ENCODE results near the gene USP24. TPM values are rescaled to one million over a fixed set of nuclear protein-coding genes. Genes with fewer than 3 reads are reported as not detected.

USP24 gene, protein sequence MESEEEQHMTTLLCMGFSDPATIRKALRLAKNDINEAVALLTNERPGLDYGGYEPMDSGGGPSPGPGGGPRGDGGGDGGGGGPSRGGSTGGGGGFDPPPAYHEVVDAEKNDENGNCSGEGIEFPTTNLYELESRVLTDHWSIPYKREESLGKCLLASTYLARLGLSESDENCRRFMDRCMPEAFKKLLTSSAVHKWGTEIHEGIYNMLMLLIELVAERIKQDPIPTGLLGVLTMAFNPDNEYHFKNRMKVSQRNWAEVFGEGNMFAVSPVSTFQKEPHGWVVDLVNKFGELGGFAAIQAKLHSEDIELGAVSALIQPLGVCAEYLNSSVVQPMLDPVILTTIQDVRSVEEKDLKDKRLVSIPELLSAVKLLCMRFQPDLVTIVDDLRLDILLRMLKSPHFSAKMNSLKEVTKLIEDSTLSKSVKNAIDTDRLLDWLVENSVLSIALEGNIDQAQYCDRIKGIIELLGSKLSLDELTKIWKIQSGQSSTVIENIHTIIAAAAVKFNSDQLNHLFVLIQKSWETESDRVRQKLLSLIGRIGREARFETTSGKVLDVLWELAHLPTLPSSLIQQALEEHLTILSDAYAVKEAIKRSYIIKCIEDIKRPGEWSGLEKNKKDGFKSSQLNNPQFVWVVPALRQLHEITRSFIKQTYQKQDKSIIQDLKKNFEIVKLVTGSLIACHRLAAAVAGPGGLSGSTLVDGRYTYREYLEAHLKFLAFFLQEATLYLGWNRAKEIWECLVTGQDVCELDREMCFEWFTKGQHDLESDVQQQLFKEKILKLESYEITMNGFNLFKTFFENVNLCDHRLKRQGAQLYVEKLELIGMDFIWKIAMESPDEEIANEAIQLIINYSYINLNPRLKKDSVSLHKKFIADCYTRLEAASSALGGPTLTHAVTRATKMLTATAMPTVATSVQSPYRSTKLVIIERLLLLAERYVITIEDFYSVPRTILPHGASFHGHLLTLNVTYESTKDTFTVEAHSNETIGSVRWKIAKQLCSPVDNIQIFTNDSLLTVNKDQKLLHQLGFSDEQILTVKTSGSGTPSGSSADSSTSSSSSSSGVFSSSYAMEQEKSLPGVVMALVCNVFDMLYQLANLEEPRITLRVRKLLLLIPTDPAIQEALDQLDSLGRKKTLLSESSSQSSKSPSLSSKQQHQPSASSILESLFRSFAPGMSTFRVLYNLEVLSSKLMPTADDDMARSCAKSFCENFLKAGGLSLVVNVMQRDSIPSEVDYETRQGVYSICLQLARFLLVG (N-terminal part only)
- polyA plus RNA-seq (ENCODE audit: insufficient read length in 4 of 4) = 10 to 100 TPM; 36.7 to 61.4 (median 45.2) TPM

DNA sequence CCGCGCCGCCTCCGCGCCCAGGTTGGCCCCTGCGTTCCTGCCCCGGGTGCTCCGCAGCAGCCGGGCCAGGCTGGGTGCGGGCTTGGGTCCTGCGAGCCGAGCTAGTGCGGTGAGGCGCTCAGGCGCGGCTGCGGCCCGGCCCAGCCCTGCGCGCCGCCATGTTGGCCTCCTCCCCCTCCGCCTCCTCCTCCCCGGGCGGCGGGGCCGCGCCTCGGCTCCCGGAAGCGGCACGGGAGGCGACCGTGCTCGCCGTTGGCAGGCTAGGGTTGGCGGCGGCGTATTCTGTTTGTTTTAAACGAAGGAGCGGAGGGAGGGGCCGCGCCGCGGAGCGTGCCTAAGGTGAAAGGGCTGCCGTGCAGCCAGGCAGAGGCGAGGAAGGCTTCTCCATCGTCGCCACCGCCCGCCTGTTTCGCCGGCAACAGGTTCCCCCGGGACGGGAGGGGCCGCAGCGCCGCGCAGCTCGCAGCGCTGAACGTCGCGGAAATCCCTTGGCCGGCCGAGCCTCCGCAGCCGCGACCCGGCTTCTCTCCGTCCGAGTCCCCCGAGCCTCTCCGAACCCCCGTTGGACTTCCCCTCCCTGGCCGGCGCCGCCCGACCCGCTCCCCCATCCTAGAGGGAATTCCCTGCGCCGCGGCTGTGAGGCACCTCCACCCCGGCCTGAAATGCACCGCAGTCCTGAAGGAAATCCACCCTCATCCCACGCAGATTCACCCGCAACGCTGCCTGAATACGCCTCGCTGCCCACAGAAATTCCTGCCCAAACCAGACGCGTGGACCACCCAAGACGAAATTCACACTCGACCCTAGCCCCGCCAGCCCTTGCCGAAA is at the start of gene USP24:
TSS of gene USP24 (minus strand) at position 171 of the 828 bp plus-strand sequence. CDS start 251 bp downstream, outside the sequence.
- DNase-seq (ENCODE audit: low read depth in 4 of 4, low spot score in 2 of 4) = peak; percentile 61 to 65 (median 62)

DNA sequence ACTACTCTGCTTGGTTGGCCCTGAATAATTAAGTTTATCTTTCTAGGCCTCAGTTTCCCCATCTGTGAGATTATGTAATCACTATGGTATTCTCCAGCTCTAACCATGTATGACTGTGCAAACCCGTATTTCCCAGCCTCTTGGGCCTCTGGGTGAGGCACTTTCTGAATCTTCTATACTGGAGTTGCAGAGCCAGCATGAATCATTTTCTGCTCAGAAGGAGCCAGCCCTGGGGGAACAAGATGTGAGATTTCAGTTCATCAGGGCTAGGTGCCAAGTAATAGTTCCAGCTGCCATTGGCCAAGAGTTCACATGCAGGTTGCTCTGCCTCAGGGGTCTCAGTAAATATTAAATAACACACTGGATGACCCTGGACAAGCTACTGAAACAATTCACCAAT is 47.7 kb upstream of the USP24 start:
- DNase-seq (ENCODE audit: low read depth in 4 of 4, low spot score in 2 of 4) = no peak

DNA sequence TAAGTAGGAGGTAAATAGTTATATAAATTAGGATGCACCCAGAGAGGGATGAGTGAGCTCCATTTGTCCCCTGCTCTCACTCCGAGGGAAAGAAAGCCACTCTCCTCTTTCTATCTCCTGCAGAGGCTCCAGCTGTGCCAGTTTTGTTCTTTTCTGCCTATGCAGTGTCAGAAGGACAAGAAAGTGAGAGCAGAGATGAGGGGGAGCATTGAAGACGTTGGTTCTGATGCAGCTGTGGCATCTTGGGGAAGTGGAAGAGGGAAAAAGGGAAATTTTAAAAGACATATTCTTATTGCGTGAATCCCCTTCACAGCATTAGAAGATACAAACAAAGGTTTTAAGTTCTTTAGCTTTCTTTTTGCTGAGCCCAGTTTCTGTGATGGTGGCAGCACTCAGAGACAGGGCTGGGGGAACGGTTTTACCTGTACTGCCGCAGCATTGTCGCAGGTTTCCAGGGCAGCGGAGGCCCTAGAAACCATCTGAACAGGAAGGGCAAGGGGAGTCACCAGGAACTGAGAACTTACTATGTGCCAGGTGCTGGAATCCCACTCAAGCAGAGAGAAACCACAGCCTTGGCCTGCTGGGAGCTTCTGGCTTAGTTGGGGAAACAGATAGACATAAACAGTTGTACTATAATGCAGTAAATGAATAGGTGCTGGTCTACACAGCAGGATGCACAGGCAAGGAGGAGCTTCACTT is 44.9 kb upstream of the USP24 start:
- DNase-seq (ENCODE audit: low read depth in 4 of 4, low spot score in 2 of 4) = no peak

DNA sequence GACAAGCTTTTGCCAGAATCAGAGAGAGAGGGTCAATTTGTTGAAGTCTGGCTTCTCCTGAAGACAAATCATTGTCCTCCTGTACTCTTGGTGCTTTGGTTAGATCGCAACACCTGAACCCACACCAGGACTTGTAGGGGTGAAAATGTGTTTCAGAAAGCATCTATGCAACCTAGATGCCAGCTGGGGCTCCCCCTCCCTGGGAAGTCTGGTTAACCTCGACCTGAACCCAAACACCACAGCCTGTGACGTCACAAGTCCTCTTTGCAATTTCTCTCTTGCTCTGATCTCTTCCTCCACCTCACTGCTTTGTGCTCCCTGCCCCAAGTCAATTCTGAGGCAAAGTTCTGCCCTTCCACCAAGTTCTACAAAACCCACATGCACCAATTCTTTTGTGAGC is 42.8 kb upstream of the USP24 start:
- no peak for DNase-seq (ENCODE audit: low read depth in 4 of 4, low spot score in 2 of 4)

DNA sequence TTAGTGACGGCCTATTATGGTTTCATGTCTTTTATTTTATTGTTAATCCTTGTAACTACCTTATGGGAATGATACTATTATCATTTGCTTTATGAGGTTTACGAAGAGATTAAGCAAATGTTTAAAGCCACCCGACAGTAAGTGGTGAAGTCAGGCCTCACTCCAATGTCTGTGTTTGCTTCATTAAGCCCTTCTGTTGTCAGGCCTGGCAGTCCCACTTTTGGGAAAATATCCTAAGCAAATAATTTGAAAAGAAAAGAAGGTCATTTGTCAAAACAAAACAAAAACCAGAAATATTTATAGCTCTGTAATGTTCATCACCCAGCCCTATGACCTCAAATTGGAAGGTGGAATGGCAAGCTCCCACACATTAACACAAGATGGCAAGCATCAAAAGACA is 40.7 kb upstream of the USP24 start:
- no peak for DNase-seq (ENCODE audit: low read depth in 4 of 4, low spot score in 2 of 4)

DNA sequence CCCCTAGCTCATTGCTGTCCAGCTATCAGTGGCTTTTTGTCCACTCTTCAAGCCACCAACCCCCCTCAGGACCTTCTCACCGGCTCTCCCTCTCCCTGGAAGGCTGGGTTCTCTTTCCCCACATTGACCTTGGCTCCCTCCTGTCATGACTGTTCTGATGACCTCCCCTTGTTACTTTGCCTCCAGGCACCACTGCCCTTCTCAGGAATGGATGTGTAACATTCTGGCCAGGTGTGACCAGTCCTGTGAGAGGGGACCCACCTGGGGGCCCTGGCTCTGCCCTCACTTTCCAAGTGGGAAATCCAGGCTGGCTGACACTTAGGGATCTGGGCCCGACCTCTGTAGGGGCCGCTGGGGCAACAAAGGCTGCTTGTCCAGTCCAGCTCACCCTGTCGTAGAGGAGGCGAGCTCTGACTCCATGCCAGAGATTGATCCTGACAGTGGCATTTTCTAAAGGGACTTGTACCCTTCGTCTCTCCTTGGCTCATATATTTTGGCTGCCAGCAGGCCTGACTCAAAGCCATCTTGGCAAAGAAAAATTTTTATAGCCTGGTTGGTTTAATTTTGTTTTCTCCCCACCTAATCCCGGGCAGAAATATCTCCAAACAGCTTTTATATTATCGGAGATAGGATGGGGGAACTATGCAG is 37.9 kb upstream of the USP24 start:
- DNase-seq (ENCODE audit: low read depth in 4 of 4, low spot score in 2 of 4) = no peak

DNA sequence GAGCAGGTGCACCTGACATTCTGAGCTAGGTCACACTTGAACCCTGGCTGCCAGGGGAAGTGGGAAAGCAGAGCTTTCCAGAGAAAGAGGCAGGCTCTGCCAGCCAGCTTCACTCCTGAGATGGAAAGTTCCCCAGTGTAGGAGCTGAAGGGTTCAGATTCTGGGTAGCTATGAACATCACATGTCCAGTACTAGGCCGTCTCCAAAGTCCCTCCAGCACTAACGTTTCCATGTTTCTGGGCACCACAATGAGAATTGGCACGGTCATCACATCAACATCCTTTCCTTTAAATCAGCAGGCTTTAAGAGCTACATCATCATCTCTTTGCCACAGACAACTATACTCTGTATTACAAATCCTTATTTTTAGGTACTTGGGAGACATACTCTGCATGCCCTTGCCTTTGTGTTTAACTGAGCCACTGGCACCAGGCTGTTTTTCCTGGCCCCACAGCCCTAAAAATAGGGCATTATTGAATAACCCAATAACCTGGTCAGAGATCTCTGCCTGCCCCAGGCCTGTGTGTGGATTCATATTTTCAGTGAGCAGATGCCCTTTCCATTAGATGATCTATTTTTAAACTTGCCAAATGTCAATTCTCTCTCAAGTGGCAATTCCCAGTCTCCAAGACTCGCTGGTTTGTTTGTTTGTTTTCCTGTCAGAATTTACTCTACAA is 35.4 kb upstream of the USP24 start:
- DNase-seq (ENCODE audit: low read depth in 4 of 4, low spot score in 2 of 4) = no peak

DNA sequence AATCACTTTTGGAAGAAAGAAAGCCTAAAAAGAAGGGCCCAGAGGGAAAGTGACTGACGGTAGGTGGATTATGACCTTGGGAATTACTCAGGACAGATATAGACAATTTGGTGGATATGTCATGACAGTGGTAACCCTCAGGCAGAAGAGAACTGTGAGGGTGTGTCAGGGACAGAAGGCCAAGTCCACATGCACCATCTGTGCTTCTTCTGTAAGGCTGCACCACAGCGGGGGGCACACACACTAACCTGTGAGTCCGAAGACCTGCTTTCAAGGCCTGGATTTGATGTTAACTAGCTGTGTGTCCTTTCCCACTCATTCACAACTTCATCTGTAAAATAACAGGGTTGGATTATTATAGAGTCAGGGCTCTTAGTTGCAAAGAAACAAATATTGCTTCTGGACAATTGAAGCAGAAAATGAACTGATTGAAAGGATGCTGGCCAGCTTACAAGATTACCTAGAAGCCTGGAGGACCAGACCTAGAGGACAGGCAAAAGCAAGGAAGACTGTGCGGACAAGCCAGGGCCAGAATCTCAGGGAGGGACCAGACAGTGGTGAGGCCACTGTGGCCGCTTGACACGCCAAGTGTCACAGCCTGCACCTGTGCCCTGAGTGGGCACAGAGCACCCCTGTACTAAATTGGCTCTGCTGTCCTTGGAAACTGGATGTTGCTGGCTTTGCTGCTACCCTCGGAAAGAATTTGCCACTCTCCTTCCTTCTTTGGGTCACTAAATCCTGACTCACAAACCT is 34.7 kb upstream of the USP24 start:
- DNase-seq (ENCODE audit: low read depth in 4 of 4, low spot score in 2 of 4) = no peak

DNA sequence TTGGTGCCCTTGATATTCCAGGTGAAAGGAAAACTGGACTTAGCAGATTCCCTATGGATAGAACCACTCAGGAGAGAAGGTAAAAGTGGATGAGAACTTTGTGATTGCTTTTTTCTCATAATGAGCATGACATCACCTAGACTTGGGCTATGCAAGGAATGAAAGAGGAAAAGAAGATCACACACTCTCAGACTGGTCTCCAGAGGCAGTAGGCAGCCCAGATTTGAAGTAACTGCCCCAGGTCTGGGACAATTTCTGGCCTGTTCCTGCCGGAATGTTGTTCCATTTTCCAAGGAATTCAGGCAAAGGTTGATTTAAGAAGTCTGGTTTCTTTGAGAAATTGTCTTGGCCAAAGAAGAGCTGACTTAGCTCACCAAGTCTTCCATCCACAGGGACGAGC is 31.7 kb upstream of the USP24 start:
- no peak for DNase-seq (ENCODE audit: low read depth in 4 of 4, low spot score in 2 of 4)

DNA sequence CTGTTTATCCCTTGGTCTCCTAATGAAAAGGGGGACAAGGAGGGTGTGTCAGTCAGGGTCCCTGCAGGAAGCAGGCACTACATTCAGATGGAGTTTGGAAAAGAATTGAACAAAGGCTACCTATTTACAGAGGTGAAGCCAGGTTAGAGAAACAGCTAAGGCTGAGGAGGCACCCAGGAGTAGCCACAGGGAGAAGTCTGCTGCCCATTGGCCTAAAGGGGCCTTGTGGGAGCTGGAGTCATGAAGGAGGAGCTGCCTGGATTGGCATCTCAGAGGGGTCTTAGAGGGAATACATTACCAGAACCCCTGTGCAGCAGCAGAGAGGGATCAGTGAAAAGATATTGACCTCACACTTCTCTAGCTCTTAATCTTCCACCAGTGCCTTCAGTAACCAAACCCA is 31.2 kb upstream of the USP24 start:
- DNase-seq (ENCODE audit: low read depth in 4 of 4, low spot score in 2 of 4) = no peak

DNA sequence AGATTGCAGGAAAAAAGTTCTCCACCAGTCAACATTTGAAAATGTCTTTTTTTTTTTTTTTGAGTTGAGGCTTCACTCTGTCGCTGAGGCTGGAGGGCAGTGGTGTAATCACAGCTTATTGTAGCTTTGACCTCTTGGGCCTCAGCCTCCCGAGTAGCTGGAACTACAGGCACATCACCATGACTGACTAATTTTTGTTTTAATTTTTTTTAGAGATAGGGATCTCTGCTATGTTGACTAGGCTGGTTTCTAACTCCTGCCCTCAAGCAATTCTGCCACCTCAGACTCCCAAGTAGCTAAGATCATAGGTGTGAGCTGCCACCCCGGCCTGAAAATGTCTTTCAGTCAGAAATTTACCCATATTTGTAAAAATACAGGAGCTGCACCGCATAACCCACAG is 30.6 kb upstream of the USP24 start:
- no peak for DNase-seq (ENCODE audit: low read depth in 4 of 4, low spot score in 2 of 4)

DNA sequence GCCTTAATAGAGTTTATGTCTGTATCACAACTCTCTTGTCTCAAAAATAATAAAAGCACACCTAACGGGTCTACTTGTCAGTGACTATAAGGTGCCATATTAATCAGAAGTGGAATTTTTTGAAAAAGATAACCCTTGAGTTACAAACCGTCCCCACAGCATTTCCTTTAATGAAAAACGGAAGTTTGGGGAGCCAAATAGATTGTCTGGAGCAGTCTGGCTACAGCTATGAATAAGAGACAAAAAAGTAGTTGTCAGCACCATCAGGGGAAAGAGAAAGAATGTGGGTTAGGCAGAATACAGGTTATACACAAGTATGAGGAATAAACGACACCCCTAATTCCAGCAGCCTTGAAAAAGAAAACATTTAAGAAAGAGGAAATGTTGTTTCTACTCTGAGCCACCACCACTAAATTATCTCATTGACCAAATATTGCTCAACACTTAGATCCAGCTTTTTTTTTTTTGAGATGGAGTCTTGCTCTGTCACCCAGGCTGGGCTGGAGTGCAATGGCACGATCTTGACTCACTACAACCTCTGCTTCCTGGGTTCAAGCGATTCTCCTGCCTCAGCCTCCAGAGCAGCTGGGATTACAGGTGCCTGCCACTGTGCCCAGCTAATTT is 29.4 kb upstream of the USP24 start:
- no peak for DNase-seq (ENCODE audit: low read depth in 4 of 4, low spot score in 2 of 4)

DNA sequence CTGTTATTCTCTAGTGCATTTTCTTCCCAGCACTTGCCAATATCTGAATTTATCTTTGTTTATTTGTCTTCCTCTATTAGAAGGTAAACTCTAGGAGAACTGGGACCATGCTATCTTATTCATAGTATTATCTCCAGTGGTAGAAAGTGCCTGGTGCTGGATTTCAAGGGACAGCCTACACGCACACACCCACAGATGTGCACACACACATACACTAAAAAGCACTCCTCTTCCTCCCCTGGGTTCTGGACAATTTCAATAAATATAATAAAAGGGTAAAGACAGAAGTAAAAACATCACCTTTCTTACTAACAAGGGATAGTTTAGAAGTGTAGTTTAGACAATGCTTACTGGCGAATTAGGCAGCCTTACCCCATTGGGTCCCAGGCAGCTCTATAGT is 28.5 kb upstream of the USP24 start:
- DNase-seq (ENCODE audit: low read depth in 4 of 4, low spot score in 2 of 4) = no peak

DNA sequence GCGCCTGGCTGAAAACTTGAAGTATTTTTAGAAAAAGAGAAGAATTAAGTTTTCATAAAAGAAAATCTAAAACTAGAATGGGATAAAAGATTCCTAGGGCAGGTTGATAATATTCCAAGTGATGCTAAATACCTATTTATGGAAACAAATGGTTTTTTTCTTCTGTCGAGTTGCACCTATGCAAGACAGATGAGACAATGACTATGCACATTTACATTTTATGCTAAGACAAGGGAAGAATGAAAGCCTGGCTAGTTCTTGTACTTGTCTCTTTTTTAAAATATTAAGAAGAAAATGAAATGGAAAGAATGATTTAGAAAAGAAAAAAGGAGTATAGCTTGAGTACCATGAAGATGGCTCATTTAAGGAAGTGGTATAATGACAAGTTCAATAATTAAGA is 24.4 kb upstream of the USP24 start:
- DNase-seq (ENCODE audit: low read depth in 4 of 4, low spot score in 2 of 4) = no peak

DNA sequence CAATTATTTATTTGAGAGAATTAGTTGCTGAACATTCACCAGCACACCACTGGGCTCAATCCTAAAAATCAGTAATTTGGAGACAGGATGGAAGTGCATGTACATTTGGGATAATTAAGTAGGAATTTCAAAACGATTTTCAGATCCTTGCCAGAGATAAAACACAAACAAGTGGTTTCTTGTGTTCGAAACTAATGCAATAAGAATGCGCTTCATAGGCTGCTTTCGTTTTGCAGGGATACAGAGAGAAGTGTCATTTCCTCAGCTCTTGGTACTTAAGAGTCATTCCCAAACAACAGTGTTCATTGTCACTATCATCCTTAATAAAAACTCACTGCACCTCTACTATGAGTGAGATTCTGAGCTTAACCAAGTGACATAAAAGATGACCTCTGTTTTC is 20.6 kb upstream of the USP24 start:
- DNase-seq (ENCODE audit: low read depth in 4 of 4, low spot score in 2 of 4) = no peak

DNA sequence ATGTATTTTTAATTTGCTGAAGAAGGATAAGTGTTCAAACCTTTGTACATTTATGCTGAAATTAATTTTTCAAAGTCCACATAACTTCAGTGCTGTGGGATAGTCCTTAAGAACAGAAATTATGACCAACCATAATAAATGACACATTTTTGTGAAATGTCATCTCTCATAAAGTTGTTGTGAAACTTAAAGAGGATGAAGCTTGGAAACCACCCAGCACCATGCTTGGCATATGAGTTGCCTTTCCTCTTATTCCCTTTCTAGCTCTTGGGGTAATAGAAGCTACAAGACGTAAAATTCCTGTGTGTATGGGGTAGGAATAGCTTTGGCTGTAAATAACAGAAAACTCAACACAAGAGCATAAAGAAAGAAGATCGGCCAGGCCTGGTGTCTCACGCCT is 18.9 kb upstream of the USP24 start:
- no peak for DNase-seq (ENCODE audit: low read depth in 4 of 4, low spot score in 2 of 4)

DNA sequence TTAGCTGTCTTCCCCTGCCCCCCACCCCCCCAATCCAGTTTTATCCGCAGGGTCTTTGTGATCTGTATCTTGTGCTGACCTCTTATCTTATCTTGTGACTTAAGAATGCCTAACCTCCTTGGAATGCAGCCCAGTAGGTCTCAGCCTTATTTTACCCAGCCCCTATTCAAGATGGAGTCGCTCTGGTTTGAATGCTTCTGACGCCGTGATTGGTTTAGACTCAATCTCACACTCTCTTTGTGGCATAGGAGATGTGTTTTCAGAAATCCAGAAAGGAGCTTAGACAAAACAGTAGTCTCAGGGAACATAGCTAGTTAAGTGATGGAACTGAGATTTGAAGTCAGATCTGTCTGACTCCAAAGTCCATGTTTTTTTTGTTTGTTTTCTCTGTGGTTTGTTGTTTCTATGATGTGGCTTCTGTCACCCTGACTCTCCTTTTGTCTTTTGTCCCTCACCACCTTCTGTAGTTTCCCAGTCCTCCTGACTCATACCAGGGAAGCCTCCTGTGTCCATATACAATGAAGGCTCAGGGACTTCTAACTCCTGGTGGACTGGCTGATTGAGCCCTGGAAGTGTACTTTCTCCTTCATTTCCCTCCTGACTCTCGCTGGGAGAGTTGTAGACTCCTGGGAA is 18.1 kb upstream of the USP24 start:
- no peak for DNase-seq (ENCODE audit: low read depth in 4 of 4, low spot score in 2 of 4)
